ENCODE measurements around the gene GNAL. TPM values are rescaled to one million over a fixed set of nuclear protein-coding genes. Genes with fewer than 3 reads are reported as not detected.

The GNAL gene
- total RNA-seq, 1 donor from 2014 or later: 9.7 TPM

DNA sequence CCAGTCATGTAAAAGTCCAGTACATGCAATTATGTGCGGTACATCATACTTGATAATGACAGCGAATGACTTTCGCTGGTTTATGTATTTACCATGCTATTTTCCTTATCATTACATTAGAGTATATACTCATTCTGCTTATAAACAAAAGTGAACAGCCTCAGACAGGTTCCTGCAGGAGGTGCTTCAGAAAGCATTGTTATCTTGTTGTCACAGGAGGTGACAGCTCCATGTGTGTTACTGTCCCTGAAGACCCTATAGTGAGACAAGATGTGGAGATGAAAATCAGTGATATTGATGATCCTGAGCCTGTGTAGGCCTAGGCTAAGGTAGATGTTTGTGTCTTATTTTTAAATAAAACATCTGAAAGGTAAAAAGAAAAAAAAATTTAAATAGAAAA is 234.4 kb downstream of the GNAL start:
- Mint-ChIP-seq H3K4me3 (ENCODE audit: unreplicated experiment) (no peak overlapping the region), H3K27ac (ENCODE audit: unreplicated experiment) (no peak overlapping the region), H3K4me1 (ENCODE audit: unreplicated experiment) (no peaks in the 10 kb centered on the region), H3K36me3 (ENCODE audit: low read depth, unreplicated experiment) (no peaks in the 10 kb centered on the region), H3K27me3 (ENCODE audit: unreplicated experiment) (no peaks in the 10 kb centered on the region), H3K9me3 (ENCODE audit: unreplicated experiment) (no peaks in the 10 kb centered on the region)
- DNase-seq (ENCODE audit: low spot score): no peak
- TF ChIP-seq CTCF (IDR thresholded peaks at IDR 0.05; ENCODE audit: unreplicated experiment): no peak

DNA sequence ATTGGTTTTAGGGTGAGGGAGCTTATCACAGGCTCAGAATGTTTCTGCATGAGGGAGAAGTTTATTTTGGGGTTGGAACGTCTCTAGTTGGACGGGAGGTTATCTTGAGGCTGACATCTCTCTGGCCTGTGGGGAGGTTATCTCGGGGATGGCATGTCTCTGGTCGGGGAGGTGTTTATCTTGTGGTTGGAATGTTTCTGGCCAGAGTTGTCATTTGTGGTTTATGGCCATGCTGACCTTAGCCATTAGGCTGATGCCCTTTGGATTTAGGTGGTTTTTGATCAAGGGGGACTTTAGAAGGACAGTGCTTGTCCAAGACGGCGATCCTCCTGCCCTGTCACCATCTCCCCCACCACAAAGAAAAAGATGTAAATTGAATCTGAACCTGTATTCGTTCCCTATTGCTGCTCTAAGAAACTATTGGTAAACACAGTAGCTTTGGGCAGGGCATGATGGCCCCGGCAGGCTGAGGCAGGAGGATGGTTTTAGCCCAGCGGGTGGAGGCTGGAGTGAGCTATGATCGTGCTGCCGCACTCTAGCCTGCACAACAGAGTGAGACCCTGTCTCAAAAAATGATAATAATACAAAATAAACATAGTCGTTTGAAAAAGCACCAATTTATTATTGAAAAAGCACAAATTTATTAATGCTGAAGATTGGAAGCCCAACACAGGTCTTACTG is 236.9 kb downstream of the GNAL start:
- H3K4me1 Mint-ChIP-seq (ENCODE audit: unreplicated experiment): no peaks in the 10 kb centered on the region
- no peak overlapping the region for H3K4me3 Mint-ChIP-seq (ENCODE audit: unreplicated experiment)
- no peaks in the 10 kb centered on the region for H3K36me3 Mint-ChIP-seq (ENCODE audit: low read depth, unreplicated experiment)
- H3K9me3 Mint-ChIP-seq (ENCODE audit: unreplicated experiment): no peaks in the 10 kb centered on the region
- no peak for TF ChIP-seq CTCF (IDR thresholded peaks at IDR 0.05; ENCODE audit: unreplicated experiment)
- H3K27ac Mint-ChIP-seq (ENCODE audit: unreplicated experiment): no peak overlapping the region
- H3K27me3 Mint-ChIP-seq (ENCODE audit: unreplicated experiment): peaks cover 2% of the 10 kb centered on the region
- no peak for DNase-seq (ENCODE audit: low spot score)

DNA sequence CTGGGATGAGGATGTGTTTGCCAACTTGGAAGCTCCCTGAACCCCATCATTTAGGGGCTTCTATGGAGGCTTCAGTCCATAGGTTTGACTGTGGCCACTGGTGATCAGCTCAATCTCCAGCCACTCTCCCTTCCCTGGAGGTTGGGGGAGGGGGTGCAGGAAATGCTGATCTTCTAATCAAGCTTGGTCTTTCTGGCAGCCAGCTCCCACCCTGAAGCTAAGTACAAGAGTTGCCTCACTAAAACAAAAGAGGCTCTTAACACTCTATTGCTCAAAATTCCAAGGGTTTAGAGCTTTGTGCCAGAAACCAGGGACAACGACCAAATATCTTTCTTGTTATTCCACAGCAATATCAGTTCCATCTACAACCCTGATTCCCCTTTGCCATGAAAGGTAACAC is 238.4 kb downstream of the GNAL start:
- H3K27me3 Mint-ChIP-seq (ENCODE audit: unreplicated experiment): peaks cover 2% of the 10 kb centered on the region
- TF ChIP-seq CTCF (IDR thresholded peaks at IDR 0.05; ENCODE audit: unreplicated experiment): no peak
- no peak for DNase-seq (ENCODE audit: low spot score)
- no peaks in the 10 kb centered on the region for H3K9me3 Mint-ChIP-seq (ENCODE audit: unreplicated experiment)
- H3K4me3 Mint-ChIP-seq (ENCODE audit: unreplicated experiment): no peak overlapping the region
- no peak overlapping the region for H3K27ac Mint-ChIP-seq (ENCODE audit: unreplicated experiment)
- H3K4me1 Mint-ChIP-seq (ENCODE audit: unreplicated experiment): no peaks in the 10 kb centered on the region
- no peaks in the 10 kb centered on the region for H3K36me3 Mint-ChIP-seq (ENCODE audit: low read depth, unreplicated experiment)

DNA sequence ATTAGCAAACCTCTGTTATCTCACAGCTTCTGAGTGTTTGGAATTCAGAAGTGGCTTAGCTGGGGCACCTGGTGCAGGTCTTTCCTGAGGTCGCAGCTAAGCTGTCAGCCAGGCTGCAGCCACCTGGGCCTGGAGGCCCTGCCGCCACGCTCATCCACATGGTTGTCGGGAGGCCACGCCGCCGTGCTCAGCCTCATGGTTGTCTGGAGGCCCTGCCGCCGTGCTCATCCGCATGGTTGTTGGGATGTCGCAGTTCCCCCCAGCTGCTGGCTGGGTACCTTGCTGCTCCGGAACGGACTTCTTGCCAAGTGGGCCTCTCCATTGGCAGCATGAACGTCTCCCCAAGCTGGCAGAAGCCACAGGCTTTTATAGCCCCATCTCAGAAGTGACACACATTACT is 243.3 kb downstream of the GNAL start:
- no peaks in the 10 kb centered on the region for H3K4me1 Mint-ChIP-seq (ENCODE audit: unreplicated experiment)
- no peak overlapping the region for H3K4me3 Mint-ChIP-seq (ENCODE audit: unreplicated experiment)
- peaks cover 2% of the 10 kb centered on the region for H3K27me3 Mint-ChIP-seq (ENCODE audit: unreplicated experiment)
- no peak for TF ChIP-seq CTCF (IDR thresholded peaks at IDR 0.05; ENCODE audit: unreplicated experiment)
- no peaks in the 10 kb centered on the region for H3K9me3 Mint-ChIP-seq (ENCODE audit: unreplicated experiment)
- no peak overlapping the region for H3K27ac Mint-ChIP-seq (ENCODE audit: unreplicated experiment)
- no peaks in the 10 kb centered on the region for H3K36me3 Mint-ChIP-seq (ENCODE audit: low read depth, unreplicated experiment)
- DNase-seq (ENCODE audit: low spot score): no peak

Small RNA genes within 50 kb of the gene (microRNA-seq; reads per million reads assigned to microRNA genes)
- gene MIR7153 (ENCODE audit: unreplicated experiment): not detected

Other genes starting within 250 kb of the GNAL start
- not detected for gene SLC35G4, start 79.7 kb upstream of the GNAL start, total RNA-seq (ENCODE audit: unreplicated experiment)
- gene CHMP1B, start 162.1 kb downstream of the GNAL start, total RNA-seq (ENCODE audit: unreplicated experiment): 38.5 TPM
- 32.8 TPM for gene MPPE1, start 219.1 kb downstream of the GNAL start, total RNA-seq (ENCODE audit: unreplicated experiment)

All from endothelial cell (in vitro differentiated cells).